Measurements from ENCODE around the gene EFHD1. TPM values are rescaled to one million over a fixed set of nuclear protein-coding genes. Genes with fewer than 3 reads are reported as not detected.
A peak's percentile ranks its signal among the peaks of the same experiment; 100 is the strongest.

Gene EFHD1, protein sequence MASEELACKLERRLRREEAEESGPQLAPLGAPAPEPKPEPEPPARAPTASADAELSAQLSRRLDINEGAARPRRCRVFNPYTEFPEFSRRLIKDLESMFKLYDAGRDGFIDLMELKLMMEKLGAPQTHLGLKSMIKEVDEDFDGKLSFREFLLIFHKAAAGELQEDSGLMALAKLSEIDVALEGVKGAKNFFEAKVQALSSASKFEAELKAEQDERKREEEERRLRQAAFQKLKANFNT
- polyA plus RNA-seq (2013, experiment 1 of 4), result 8.4 TPM
- 11.0 TPM for polyA plus RNA-seq (2013, experiment 2 of 4)
- polyA plus RNA-seq (2013, experiment 3 of 4), result 8.7 TPM
- polyA plus RNA-seq (2013, experiment 4 of 4), result 9.5 TPM

GRCh38 chr2:232633413-232634205, at the start of gene EFHD1:
TSS of gene EFHD1 (plus strand) at chr2:232633604. CDS start at chr2:232633705, 101 bp downstream.
- H3K27me3 ChIP-seq (ENCODE audit: control insufficient read depth, insufficient read depth, low read length, poor library complexity, severe bottlenecking), result peaks cover 56% of the 10 kb centered on the region
- no peak within 1 kb of the TSS for H3K27ac ChIP-seq (ENCODE audit: insufficient read depth, low read depth, low read length, poor library complexity, severe bottlenecking)

GRCh38 chr2:232584238-232584637, 49.2 kb upstream of the EFHD1 start:
- H3K4me1 ChIP-seq (ENCODE audit: control insufficient read depth, insufficient read depth, low read length), result no peaks in the 10 kb centered on the region
- no peak overlapping the region for H3K4me3 ChIP-seq (ENCODE audit: insufficient read depth, low read depth, low read length)
- WGBS, 2 experiments, result 94 to 95% methylated on average over 6 of the region's 6 CpGs
- H3K9me3 ChIP-seq (ENCODE audit: control insufficient read depth, low read length), result no peaks in the 10 kb centered on the region
- H3K36me3 ChIP-seq (ENCODE audit: control insufficient read depth, insufficient read depth, low read length), result peaks cover 13% of the 10 kb centered on the region
- H3K27me3 ChIP-seq (ENCODE audit: control insufficient read depth, insufficient read depth, low read length, poor library complexity, severe bottlenecking), result no peaks in the 10 kb centered on the region
- H3K27ac ChIP-seq (ENCODE audit: insufficient read depth, low read depth, low read length, poor library complexity, severe bottlenecking), result no peak overlapping the region

More at GRCh38 chr2:232633413-232634205, at the start of gene EFHD1:
- no peaks in the 10 kb centered on the region for H3K9me3 ChIP-seq (ENCODE audit: control insufficient read depth, low read length)
- 1% methylated on average over 90 of the region's 90 CpGs for WGBS, 2 experiments
- no peaks in the 10 kb centered on the region for H3K4me1 ChIP-seq (ENCODE audit: control insufficient read depth, insufficient read depth, low read length)
- H3K36me3 ChIP-seq (ENCODE audit: control insufficient read depth, insufficient read depth, low read length), result no peaks in the 10 kb centered on the region
- peak within 1 kb of the TSS; percentile 30 for H3K4me3 ChIP-seq (ENCODE audit: insufficient read depth, low read depth, low read length)

GRCh38 chr2:232586943-232587505, 46.4 kb upstream of the EFHD1 start:
- 82 to 88% methylated on average over 5 of the region's 5 CpGs for WGBS, 2 experiments
- no peaks in the 10 kb centered on the region for H3K4me1 ChIP-seq (ENCODE audit: control insufficient read depth, insufficient read depth, low read length)
- H3K36me3 ChIP-seq (ENCODE audit: control insufficient read depth, insufficient read depth, low read length), result peaks cover under 1% of the 10 kb centered on the region
- no peaks in the 10 kb centered on the region for H3K9me3 ChIP-seq (ENCODE audit: control insufficient read depth, low read length)
- no peak overlapping the region for H3K27ac ChIP-seq (ENCODE audit: insufficient read depth, low read depth, low read length, poor library complexity, severe bottlenecking)
- no peak overlapping the region for H3K4me3 ChIP-seq (ENCODE audit: insufficient read depth, low read depth, low read length)
- no peaks in the 10 kb centered on the region for H3K27me3 ChIP-seq (ENCODE audit: control insufficient read depth, insufficient read depth, low read length, poor library complexity, severe bottlenecking)

DNA sequence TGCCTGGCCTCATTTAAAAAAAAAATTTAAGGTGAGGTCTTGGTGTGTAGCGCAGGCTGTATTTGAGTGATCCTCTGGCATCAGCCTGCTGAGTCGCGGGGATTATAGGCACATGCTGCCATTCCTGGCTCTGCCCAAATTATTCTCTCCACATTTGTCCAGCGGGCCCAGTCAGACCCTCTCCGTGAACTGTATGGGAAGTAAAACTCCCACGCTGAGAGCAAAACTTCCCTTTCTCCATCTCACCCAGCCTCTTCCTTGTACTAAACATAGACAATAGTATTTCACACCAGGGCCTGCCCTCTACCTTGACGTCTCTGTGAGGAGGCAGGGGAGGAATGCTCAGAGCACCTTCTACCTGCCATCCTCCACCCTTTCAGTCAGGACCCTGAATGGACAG, 45.9 kb upstream of the EFHD1 start:
- Histone ChIP-seq H3K36me3 (ENCODE audit: control insufficient read depth, insufficient read depth, low read length) (no peaks in the 10 kb centered on the region), H3K4me3 (ENCODE audit: insufficient read depth, low read depth, low read length) (no peak overlapping the region), H3K27me3 (ENCODE audit: control insufficient read depth, insufficient read depth, low read length, poor library complexity, severe bottlenecking) (no peaks in the 10 kb centered on the region), H3K4me1 (ENCODE audit: control insufficient read depth, insufficient read depth, low read length) (no peaks in the 10 kb centered on the region), H3K27ac (ENCODE audit: insufficient read depth, low read depth, low read length, poor library complexity, severe bottlenecking) (no peak overlapping the region), H3K9me3 (ENCODE audit: control insufficient read depth, low read length) (no peaks in the 10 kb centered on the region)
- WGBS, 2 experiments, result 87 to 95% methylated on average over 7 of the region's 7 CpGs

DNA sequence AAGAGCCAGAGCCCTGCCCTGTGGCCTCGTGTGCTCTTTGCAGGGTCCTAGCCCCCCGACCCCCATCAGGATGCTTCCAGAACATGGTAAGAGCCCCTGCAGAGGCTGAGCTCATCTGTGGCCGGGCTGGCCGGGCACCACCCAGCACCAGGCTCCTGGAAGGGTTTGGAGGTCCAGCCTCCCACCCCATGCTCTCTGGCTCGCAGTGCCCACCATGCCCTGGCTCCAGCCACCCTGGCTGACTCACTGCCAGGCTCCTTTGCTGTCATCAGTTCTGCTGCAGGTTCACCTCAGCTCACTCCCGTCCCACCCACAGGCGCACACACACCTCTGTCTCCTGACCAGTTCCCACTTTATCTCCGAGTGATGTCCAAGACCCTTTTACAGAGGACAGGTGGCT, 45.4 kb upstream of the EFHD1 start:
- Histone ChIP-seq H3K27me3 (ENCODE audit: control insufficient read depth, insufficient read depth, low read length, poor library complexity, severe bottlenecking) (no peaks in the 10 kb centered on the region), H3K4me3 (ENCODE audit: insufficient read depth, low read depth, low read length) (no peak overlapping the region), H3K27ac (ENCODE audit: insufficient read depth, low read depth, low read length, poor library complexity, severe bottlenecking) (no peak overlapping the region), H3K36me3 (ENCODE audit: control insufficient read depth, insufficient read depth, low read length) (no peaks in the 10 kb centered on the region), H3K4me1 (ENCODE audit: control insufficient read depth, insufficient read depth, low read length) (no peaks in the 10 kb centered on the region), H3K9me3 (ENCODE audit: control insufficient read depth, low read length) (no peaks in the 10 kb centered on the region)
- 92 to 95% methylated on average over 8 of the region's 8 CpGs for WGBS, 2 experiments

DNA sequence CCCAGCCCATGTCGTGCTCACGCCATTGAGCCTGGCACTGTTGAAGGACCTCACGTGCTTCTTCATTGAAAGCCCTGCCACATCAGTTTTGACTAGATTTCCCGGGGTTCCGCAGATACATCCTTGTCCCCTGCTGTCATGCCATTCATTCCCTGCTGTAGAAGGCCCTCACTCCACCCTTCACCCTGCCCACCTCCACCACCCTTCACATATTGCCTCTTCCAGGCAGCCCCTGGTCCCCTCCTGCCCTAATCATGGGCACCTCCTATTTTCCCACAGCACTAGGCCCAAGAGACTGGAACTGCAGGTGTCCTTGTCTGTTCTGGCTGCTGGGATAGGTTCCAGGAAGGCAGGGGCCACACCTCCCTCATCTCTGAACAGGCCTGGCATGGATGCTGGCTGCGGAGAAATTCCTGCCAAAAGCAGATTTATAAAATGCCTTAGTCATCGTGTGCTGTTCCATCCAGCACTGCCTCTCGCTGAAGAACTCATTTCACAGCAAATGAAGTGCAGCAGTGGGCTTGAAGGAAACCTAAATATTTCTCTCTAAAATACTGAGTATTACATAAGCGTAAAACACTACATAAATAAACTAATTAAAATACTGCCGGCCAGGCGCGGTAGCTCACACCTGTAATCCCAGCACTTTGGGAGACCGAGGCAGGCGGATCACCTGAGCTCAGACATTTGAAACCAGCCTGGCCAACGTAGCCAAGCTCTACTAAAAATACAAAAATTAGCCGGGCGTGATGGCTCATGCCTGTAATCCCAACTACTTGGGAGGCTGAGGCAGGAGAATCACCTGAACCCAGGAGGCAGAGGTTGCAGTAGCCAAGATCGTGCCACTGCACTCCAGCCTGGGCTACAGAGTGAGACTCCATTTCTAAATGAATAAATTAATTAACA, 44.5 kb upstream of the EFHD1 start:
- Histone ChIP-seq H3K36me3 (ENCODE audit: control insufficient read depth, insufficient read depth, low read length) (no peaks in the 10 kb centered on the region), H3K4me3 (ENCODE audit: insufficient read depth, low read depth, low read length) (no peak overlapping the region), H3K9me3 (ENCODE audit: control insufficient read depth, low read length) (no peaks in the 10 kb centered on the region), H3K4me1 (ENCODE audit: control insufficient read depth, insufficient read depth, low read length) (no peaks in the 10 kb centered on the region), H3K27ac (ENCODE audit: insufficient read depth, low read depth, low read length, poor library complexity, severe bottlenecking) (no peak overlapping the region), H3K27me3 (ENCODE audit: control insufficient read depth, insufficient read depth, low read length, poor library complexity, severe bottlenecking) (no peaks in the 10 kb centered on the region)
- WGBS, 2 experiments, result 90 to 92% methylated on average over 18 of the region's 18 CpGs

DNA sequence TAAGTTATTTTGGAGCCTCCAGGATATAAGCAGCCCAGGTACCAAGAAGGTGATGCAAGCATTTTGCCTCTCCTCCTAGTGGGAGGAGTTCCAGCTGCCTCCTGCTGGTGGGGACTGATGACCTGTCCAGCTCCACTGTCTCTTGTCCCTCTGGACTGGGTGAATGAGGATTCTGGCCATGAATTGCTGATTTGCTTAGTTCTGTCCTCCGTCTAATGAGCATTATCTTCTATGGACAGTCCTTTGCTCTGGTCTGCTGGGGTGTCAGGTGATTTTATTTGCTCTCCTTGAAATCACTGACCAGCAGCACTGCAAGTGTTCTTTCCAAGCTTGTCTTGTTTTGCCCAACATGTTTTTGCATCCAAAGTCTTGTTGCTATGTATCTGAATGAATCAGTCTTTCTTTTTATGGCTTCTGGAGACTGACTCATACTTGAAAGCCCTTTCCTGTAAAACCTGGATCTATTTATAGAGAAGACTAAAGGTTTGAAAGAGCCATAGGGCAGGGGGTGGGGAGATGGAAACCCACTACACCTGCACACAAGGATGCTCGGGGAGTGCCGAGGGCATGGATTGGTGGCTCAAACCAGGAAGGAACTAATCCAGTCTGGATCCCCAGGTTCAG, 40.5 kb upstream of the EFHD1 start:
- Histone ChIP-seq H3K27me3 (ENCODE audit: control insufficient read depth, insufficient read depth, low read length, poor library complexity, severe bottlenecking) (no peaks in the 10 kb centered on the region), H3K4me1 (ENCODE audit: control insufficient read depth, insufficient read depth, low read length) (no peaks in the 10 kb centered on the region), H3K9me3 (ENCODE audit: control insufficient read depth, low read length) (no peaks in the 10 kb centered on the region), H3K4me3 (ENCODE audit: insufficient read depth, low read depth, low read length) (no peak overlapping the region), H3K27ac (ENCODE audit: insufficient read depth, low read depth, low read length, poor library complexity, severe bottlenecking) (no peak overlapping the region), H3K36me3 (ENCODE audit: control insufficient read depth, insufficient read depth, low read length) (no peaks in the 10 kb centered on the region)
- 91 to 95% methylated on average over 3 of the region's 3 CpGs for WGBS, 2 experiments

DNA sequence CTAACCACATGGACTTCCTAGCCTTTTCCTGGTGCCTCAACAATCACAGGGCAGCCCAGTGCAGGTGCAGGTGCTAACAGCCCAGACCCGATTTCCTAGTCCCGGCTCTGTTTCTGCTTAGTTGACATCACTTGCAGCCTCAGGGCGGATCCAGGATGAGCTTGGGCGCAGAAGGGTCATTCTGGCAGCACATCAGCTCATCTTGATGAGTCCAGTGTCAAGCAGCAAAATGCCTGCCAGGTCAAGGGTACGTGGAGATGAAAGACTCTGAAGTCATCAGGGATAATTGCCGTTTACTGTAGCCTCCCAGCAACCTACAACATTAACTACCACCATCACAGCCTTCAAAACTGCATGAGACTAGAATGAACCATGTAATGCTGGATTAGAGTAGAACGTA, 39.4 kb upstream of the EFHD1 start:
- Histone ChIP-seq H3K27ac (ENCODE audit: insufficient read depth, low read depth, low read length, poor library complexity, severe bottlenecking) (no peak overlapping the region), H3K27me3 (ENCODE audit: control insufficient read depth, insufficient read depth, low read length, poor library complexity, severe bottlenecking) (no peaks in the 10 kb centered on the region), H3K36me3 (ENCODE audit: control insufficient read depth, insufficient read depth, low read length) (no peaks in the 10 kb centered on the region), H3K4me3 (ENCODE audit: insufficient read depth, low read depth, low read length) (no peak overlapping the region), H3K4me1 (ENCODE audit: control insufficient read depth, insufficient read depth, low read length) (no peaks in the 10 kb centered on the region), H3K9me3 (ENCODE audit: control insufficient read depth, low read length) (no peaks in the 10 kb centered on the region)
- 93 to 94% methylated on average over 6 of the region's 7 CpGs for WGBS, 2 experiments

GRCh38 chr2:232597362-232598079, 35.9 kb upstream of the EFHD1 start:
- Histone ChIP-seq H3K4me1 (ENCODE audit: control insufficient read depth, insufficient read depth, low read length) (no peaks in the 10 kb centered on the region), H3K4me3 (ENCODE audit: insufficient read depth, low read depth, low read length) (no peak overlapping the region), H3K36me3 (ENCODE audit: control insufficient read depth, insufficient read depth, low read length) (no peaks in the 10 kb centered on the region), H3K27me3 (ENCODE audit: control insufficient read depth, insufficient read depth, low read length, poor library complexity, severe bottlenecking) (no peaks in the 10 kb centered on the region), H3K9me3 (ENCODE audit: control insufficient read depth, low read length) (no peaks in the 10 kb centered on the region), H3K27ac (ENCODE audit: insufficient read depth, low read depth, low read length, poor library complexity, severe bottlenecking) (no peak overlapping the region)
- WGBS, 2 experiments, result 79 to 82% methylated on average over 7 of the region's 7 CpGs
